C4-2B (cell line): ENCODE measurements around the gene GPC5.

Experiments
- CTCF ChIP-seq: fragments of 450-650 bp; conservative IDR thresholded peaks from 2 replicates; pipeline ENCODE4 v1.5.1; 2017; ENCODE audit warnings: mild to moderate bottlenecking
- ZFX ChIP-seq: fragments of 450-650 bp; IDR thresholded peaks from 2 replicates; pipeline ENCODE4 v1.6.1; 2017

GRCh38 chr13:92270990-92271389, 872.6 kb downstream of the GPC5 start:
- no peak for TF ChIP-seq CTCF
- no peak for TF ChIP-seq ZFX
